ENCODE measurements around the gene UNC79. TPM values are rescaled to one million over a fixed set of nuclear protein-coding genes. Genes with fewer than 3 reads are reported as not detected.

The UNC79 gene
- total RNA-seq, 4 donors from 2014 or later: not detected

DNA sequence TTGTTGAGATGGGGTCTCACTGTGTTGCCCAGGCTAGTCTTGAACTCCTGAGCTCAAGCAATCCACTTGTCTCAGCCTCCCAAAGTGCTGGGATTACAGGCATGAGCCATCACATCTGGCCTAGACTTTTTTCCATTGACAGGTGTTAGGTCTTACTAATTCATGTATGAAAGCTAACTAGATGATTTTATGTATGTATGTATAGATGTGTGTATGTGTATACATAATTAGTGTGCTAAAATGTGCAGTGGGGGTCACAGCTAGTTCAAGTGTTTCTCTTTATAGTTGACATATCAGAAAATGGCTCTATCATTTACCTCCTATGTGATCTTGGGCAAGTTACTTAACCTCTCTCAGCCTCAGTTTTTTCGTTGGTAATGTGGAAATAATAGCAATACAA is 23.5 kb downstream of the UNC79 start:
- TF ChIP-seq, protein P1, sequence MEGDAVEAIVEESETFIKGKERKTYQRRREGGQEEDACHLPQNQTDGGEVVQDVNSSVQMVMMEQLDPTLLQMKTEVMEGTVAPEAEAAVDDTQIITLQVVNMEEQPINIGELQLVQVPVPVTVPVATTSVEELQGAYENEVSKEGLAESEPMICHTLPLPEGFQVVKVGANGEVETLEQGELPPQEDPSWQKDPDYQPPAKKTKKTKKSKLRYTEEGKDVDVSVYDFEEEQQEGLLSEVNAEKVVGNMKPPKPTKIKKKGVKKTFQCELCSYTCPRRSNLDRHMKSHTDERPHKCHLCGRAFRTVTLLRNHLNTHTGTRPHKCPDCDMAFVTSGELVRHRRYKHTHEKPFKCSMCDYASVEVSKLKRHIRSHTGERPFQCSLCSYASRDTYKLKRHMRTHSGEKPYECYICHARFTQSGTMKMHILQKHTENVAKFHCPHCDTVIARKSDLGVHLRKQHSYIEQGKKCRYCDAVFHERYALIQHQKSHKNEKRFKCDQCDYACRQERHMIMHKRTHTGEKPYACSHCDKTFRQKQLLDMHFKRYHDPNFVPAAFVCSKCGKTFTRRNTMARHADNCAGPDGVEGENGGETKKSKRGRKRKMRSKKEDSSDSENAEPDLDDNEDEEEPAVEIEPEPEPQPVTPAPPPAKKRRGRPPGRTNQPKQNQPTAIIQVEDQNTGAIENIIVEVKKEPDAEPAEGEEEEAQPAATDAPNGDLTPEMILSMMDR (IDR thresholded peaks at IDR 0.05): no peak
- TF ChIP-seq POLR2A (IDR thresholded peaks at IDR 0.05): no peak
- no peak overlapping the region for H3K27ac ChIP-seq

DNA sequence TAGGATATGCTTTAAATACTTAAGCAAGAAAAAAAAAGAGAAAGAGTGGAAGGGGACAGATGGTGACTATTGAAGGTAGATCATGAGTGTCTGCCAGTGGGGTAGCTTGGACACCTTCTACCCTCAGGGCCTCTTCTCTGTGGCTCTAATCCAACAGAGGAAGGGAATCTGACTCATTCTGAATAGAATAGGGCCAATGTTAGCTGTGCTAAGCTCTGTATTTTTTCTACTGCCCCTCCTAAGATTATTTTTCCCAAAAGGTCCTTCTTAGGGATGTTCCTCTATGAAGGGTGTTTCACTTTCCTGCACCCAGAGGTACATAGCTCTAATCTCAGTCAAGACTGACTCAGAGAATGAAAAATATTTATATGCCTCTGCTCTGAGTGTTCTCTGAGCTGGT is 25.6 kb downstream of the UNC79 start:
- no peak overlapping the region for H3K27ac ChIP-seq
- no peak for DNase-seq
- no peaks in the 10 kb centered on the region for H3K4me1 ChIP-seq
- TF ChIP-seq, protein P1 (IDR thresholded peaks at IDR 0.05): no peak
- TF ChIP-seq POLR2A (IDR thresholded peaks at IDR 0.05): no peak
- H3K27me3 ChIP-seq: no peaks in the 10 kb centered on the region
- no peaks in the 10 kb centered on the region for H3K9me3 ChIP-seq
- H3K4me3 ChIP-seq: no peak overlapping the region
- no peaks in the 10 kb centered on the region for H3K36me3 ChIP-seq

More for the DNA sequence above, 23.5 kb downstream of the UNC79 start:
- no peak for DNase-seq
- no peak overlapping the region for H3K4me3 ChIP-seq
- no peaks in the 10 kb centered on the region for H3K4me1 ChIP-seq
- no peaks in the 10 kb centered on the region for H3K9me3 ChIP-seq
- no peaks in the 10 kb centered on the region for H3K36me3 ChIP-seq
- H3K27me3 ChIP-seq: no peaks in the 10 kb centered on the region

DNA sequence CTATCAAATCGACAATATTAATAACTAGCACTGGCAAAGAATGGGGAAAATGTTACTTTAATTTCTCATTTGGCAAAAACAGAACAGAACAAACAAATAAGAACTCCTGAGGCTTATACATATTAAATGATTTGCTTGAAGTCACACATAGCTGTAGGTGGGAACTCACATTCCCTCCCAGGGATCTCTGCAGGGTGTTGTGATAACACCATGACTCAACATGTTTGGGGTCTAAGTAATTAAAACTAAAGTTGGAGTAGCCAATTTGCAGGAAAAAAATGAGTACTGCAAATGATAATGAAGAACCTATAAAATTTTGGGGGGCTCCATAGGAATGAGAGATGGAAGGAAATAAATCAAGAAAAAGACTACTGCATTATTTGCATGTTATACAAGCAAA is 27.5 kb downstream of the UNC79 start:
- no peaks in the 10 kb centered on the region for H3K4me1 ChIP-seq
- TF ChIP-seq, protein P1 (IDR thresholded peaks at IDR 0.05): no peak
- TF ChIP-seq POLR2A (IDR thresholded peaks at IDR 0.05): no peak

DNA sequence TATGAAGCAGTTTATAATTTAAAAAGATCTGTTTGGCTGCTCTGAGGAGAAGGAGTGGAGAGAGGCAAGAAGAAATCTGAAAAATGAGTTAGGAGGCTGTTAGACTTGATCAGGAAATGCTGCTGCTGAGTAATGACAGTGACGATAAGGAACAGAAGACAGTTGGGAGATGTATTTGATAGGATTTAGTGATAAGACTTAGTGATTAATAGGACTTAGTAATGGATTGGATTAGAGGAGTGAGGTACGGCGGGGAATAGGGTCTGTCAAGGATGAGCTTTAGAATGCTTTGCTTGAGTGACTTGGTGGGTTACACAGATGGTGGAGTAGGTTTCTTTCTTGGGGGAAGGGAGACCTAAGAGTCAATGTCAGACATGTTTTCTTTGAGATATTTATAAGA is 31.7 kb downstream of the UNC79 start:
- no peak overlapping the region for H3K4me3 ChIP-seq
- DNase-seq: no peak
- no peaks in the 10 kb centered on the region for H3K27me3 ChIP-seq
- TF ChIP-seq, protein P1 (IDR thresholded peaks at IDR 0.05): no peak
- TF ChIP-seq POLR2A (IDR thresholded peaks at IDR 0.05): no peak
- no peaks in the 10 kb centered on the region for H3K9me3 ChIP-seq
- no peaks in the 10 kb centered on the region for H3K4me1 ChIP-seq
- H3K36me3 ChIP-seq: no peaks in the 10 kb centered on the region
- H3K27ac ChIP-seq: no peak overlapping the region

More for the DNA sequence above, 27.5 kb downstream of the UNC79 start:
- Histone ChIP-seq H3K4me3 (no peak overlapping the region), H3K27me3 (no peaks in the 10 kb centered on the region), H3K27ac (no peak overlapping the region), H3K9me3 (no peaks in the 10 kb centered on the region), H3K36me3 (no peaks in the 10 kb centered on the region)
- DNase-seq: no peak

DNA sequence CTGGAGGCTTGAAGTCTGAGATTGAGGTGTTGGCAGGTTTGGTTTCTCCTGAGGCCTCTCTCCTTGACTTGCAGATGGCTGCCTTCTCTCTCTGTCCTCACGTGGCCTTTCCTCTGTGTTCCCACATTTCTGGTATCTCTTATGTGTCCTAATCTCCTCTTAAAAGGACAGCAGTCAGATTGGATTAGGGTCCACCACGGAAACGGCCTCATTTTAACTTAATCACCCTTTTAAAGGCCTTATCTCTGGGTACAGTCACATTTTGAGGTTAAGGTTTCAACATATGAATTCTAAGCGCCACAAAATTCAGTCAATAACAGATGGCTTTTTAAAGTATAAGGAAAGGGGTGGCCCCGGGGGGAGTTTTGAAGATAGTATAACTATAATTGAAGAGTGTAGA is 33.5 kb downstream of the UNC79 start:
- no peaks in the 10 kb centered on the region for H3K4me1 ChIP-seq
- TF ChIP-seq, protein P1 (IDR thresholded peaks at IDR 0.05): no peak
- TF ChIP-seq POLR2A (IDR thresholded peaks at IDR 0.05): no peak
- DNase-seq: no peak

DNA sequence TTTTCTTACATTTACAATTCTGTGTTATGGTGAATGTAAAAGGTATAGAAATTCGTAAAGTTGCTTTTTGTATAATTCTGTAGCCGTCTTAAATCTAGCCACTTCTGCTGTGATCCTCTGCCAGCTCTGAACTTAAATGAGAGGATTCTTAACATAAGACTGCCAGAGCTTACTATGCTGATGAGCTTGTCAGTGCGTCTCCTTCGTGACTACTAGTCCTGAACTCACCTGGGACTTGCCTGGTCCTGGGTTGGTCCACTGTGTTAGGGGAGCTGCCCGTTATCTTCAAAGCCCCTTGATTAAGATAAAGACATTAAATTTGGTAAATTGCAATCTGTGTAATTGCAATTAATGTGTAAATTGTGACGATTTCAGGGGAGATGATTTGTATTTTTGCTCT is 44.7 kb downstream of the UNC79 start:
- TF ChIP-seq, protein P1 (IDR thresholded peaks at IDR 0.05): no peak
- no peak for TF ChIP-seq POLR2A (IDR thresholded peaks at IDR 0.05)
- no peak overlapping the region for H3K4me3 ChIP-seq
- no peaks in the 10 kb centered on the region for H3K36me3 ChIP-seq
- H3K27ac ChIP-seq: no peak overlapping the region
- H3K27me3 ChIP-seq: no peaks in the 10 kb centered on the region
- DNase-seq: no peak
- no peaks in the 10 kb centered on the region for H3K9me3 ChIP-seq
- no peaks in the 10 kb centered on the region for H3K4me1 ChIP-seq

More for the DNA sequence above, 33.5 kb downstream of the UNC79 start:
- Histone ChIP-seq H3K36me3 (no peaks in the 10 kb centered on the region), H3K9me3 (no peaks in the 10 kb centered on the region), H3K27ac (no peak overlapping the region), H3K4me3 (no peak overlapping the region), H3K27me3 (no peaks in the 10 kb centered on the region)

All from Peyer's patch (tissue), 4 donors.